ENCODE measurements around the gene TNFAIP8. TPM values are rescaled to one million over a fixed set of nuclear protein-coding genes. Genes with fewer than 3 reads are reported as not detected.

TNFAIP8 gene
- total and polyA plus RNA-seq, 2 donors (not counting 1 experiment from before 2014, with no cell fraction given), result 67.3 to 109 TPM

DNA sequence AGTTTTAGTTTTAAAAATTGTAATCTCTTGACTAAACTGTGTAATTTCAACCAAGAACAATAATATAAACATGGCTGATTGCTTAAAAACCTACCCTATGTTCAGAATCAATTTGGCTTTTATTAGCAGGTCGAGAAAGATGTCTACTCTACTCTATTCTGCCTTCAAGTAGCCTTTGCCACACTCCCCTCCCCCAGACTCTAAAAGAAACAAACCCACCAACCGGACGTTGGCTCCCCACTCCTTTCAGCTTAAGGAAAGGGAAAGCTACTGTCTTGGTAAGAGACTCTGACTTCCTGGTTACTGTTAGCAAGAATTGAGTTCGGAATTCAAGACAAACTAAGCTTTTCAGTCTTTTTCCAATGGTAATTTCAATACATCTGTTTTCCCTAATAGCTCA is 46.7 kb downstream of the TNFAIP8 start:
- H3K27ac ChIP-seq (ENCODE audit: low read length in 2 of 2), result peak overlapping the region in 1 of 2 donors; percentile 59
- H3K4me2 ChIP-seq (replicated peaks; ENCODE audit: low read depth, low read length, poor library complexity, severe bottlenecking), result no peak overlapping the region
- H3K4me1 ChIP-seq (ENCODE audit: control insufficient read depth in 2 of 2, insufficient read depth in 2 of 2, low read length in 2 of 2), result peaks cover 47 to 56% of the 10 kb centered on the region in 2 donors
- ChIA-PET POLR2A (interaction anchor here (0.6 kb wide), 1 partner anchor 38 kb away, joined by 5 read pairs; no protein-coding TSS in a partner anchor), CTCF (interaction anchor here (2.1 to 6.2 kb wide), 2 partner anchors 9 to 87 kb away, joined by 7 to 49 read pairs; no protein-coding TSS in a partner anchor)
- H3K9ac ChIP-seq (ENCODE audit: low read length), result no peak overlapping the region
- DNase-seq (no peak), ATAC-seq (ENCODE audit: low read depth) (no peak)
- H2AFZ ChIP-seq (ENCODE audit: insufficient read depth, low read depth, low read length, poor library complexity, severe bottlenecking), result no peak overlapping the region
- H3K36me3 ChIP-seq (replicated peaks in 1 of 2; ENCODE audit: control extremely low read depth in 1 of 2, control insufficient read depth in 1 of 2, extremely low read depth in 1 of 2, insufficient read depth in 2 of 2, low read length in 1 of 2), result no peaks in the 10 kb centered on the region
- no peak overlapping the region for H3K4me3 Mint-ChIP-seq
- H3K27ac Mint-ChIP-seq, result peak overlapping the region; percentile 81
- no peaks in the 10 kb centered on the region for H4K20me1 ChIP-seq (ENCODE audit: control insufficient read depth, insufficient read depth, low read length, poor library complexity, severe bottlenecking)
- H3K9me3 Mint-ChIP-seq (ENCODE audit: insufficient read depth), result no peaks in the 10 kb centered on the region
- no peaks in the 10 kb centered on the region for H3K9me3 ChIP-seq (ENCODE audit: control extremely low read depth in 1 of 3, control insufficient read depth in 2 of 3, insufficient read depth in 1 of 3, low read length in 2 of 3)
- no peak overlapping the region for H3K4me3 ChIP-seq (ENCODE audit: control extremely low read depth in 1 of 5, extremely low read depth in 1 of 5, insufficient read depth in 1 of 5, low read depth in 2 of 5, low read length in 4 of 5)
- peaks cover 44% of the 10 kb centered on the region for H3K79me2 ChIP-seq (ENCODE audit: control insufficient read depth, insufficient read depth, low read length)
- TF ChIP-seq, protein P1, sequence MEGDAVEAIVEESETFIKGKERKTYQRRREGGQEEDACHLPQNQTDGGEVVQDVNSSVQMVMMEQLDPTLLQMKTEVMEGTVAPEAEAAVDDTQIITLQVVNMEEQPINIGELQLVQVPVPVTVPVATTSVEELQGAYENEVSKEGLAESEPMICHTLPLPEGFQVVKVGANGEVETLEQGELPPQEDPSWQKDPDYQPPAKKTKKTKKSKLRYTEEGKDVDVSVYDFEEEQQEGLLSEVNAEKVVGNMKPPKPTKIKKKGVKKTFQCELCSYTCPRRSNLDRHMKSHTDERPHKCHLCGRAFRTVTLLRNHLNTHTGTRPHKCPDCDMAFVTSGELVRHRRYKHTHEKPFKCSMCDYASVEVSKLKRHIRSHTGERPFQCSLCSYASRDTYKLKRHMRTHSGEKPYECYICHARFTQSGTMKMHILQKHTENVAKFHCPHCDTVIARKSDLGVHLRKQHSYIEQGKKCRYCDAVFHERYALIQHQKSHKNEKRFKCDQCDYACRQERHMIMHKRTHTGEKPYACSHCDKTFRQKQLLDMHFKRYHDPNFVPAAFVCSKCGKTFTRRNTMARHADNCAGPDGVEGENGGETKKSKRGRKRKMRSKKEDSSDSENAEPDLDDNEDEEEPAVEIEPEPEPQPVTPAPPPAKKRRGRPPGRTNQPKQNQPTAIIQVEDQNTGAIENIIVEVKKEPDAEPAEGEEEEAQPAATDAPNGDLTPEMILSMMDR (IDR thresholded peaks at IDR 0.05), result no peak
- TF ChIP-seq EZH2 (IDR thresholded peaks at IDR 0.05; ENCODE audit: borderline replicate concordance, insufficient read depth, low read depth, low read length, poor library complexity, severe bottlenecking), result no peak
- intact Hi-C loops (cut with micrococcal nuclease), result no loop called here
- no peaks in the 10 kb centered on the region for H3K27me3 ChIP-seq (replicated peaks in 1 of 4; ENCODE audit: control extremely low read depth in 1 of 4, control insufficient read depth in 3 of 4, insufficient read depth in 4 of 4, low read length in 3 of 4)
- H3K4me1 Mint-ChIP-seq, result peaks cover 81% of the 10 kb centered on the region
- 100% methylated on average over 1 of the region's 4 CpGs for WGBS (ENCODE audit: insufficient coverage)
- no peaks in the 10 kb centered on the region for H3K27me3 Mint-ChIP-seq

DNA sequence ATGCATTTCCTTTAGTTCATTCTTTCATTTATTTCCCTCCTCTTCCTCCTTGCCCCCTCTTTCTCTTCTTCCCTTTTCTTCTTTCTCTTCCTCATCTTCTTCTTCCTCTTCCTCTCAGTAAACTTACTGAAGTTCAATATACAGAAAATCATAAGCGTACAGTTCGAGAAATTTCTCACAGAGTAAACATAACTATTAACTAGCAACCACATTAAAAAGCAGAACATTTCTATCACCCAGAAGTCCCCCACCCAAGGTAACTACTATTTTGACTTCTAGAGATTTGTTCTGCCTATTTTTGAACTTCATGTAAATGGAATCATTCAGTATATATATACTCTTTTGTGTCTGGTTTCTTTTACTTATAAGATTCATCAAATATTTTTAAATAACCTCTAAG is 48.2 kb downstream of the TNFAIP8 start:
- peak overlapping the region; percentile 38 for H3K4me2 ChIP-seq (replicated peaks; ENCODE audit: low read depth, low read length, poor library complexity, severe bottlenecking)
- H3K9ac ChIP-seq (ENCODE audit: low read length), result no peak overlapping the region
- H3K9me3 Mint-ChIP-seq (ENCODE audit: insufficient read depth), result no peaks in the 10 kb centered on the region
- H3K4me3 ChIP-seq (ENCODE audit: control extremely low read depth in 1 of 5, extremely low read depth in 1 of 5, insufficient read depth in 1 of 5, low read depth in 2 of 5, low read length in 4 of 5), result no peak overlapping the region
- no peaks in the 10 kb centered on the region for H3K9me3 ChIP-seq (ENCODE audit: control extremely low read depth in 1 of 3, control insufficient read depth in 2 of 3, insufficient read depth in 1 of 3, low read length in 2 of 3)
- H4K20me1 ChIP-seq (ENCODE audit: control insufficient read depth, insufficient read depth, low read length, poor library complexity, severe bottlenecking), result no peaks in the 10 kb centered on the region
- peaks cover 74% of the 10 kb centered on the region for H3K4me1 Mint-ChIP-seq
- DNase-seq (no peak), ATAC-seq (ENCODE audit: low read depth) (peak; percentile 36)
- ChIA-PET CTCF (interaction anchor here (11.0 kb wide), 1 partner anchor 90 kb away, joined by 195 read pairs; no protein-coding TSS in a partner anchor), POLR2A (no interaction called here)
- peak overlapping the region; percentile 68 to 73 for H3K27ac ChIP-seq (ENCODE audit: low read length in 2 of 2)
- no peaks in the 10 kb centered on the region for H3K27me3 ChIP-seq (replicated peaks in 1 of 4; ENCODE audit: control extremely low read depth in 1 of 4, control insufficient read depth in 3 of 4, insufficient read depth in 4 of 4, low read length in 3 of 4)
- WGBS (ENCODE audit: insufficient coverage), result 10% methylated on average over 2 of the region's 2 CpGs
- no peaks in the 10 kb centered on the region for H3K36me3 ChIP-seq (replicated peaks in 1 of 2; ENCODE audit: control extremely low read depth in 1 of 2, control insufficient read depth in 1 of 2, extremely low read depth in 1 of 2, insufficient read depth in 2 of 2, low read length in 1 of 2)
- H3K27me3 Mint-ChIP-seq, result no peaks in the 10 kb centered on the region
- no peak for TF ChIP-seq EZH2 (IDR thresholded peaks at IDR 0.05; ENCODE audit: borderline replicate concordance, insufficient read depth, low read depth, low read length, poor library complexity, severe bottlenecking)
- TF ChIP-seq, protein P1 (IDR thresholded peaks at IDR 0.05), result no peak
- H3K79me2 ChIP-seq (ENCODE audit: control insufficient read depth, insufficient read depth, low read length), result peaks cover 47% of the 10 kb centered on the region
- peaks cover 37 to 46% of the 10 kb centered on the region in 2 donors for H3K4me1 ChIP-seq (ENCODE audit: control insufficient read depth in 2 of 2, insufficient read depth in 2 of 2, low read length in 2 of 2)
- H2AFZ ChIP-seq (ENCODE audit: insufficient read depth, low read depth, low read length, poor library complexity, severe bottlenecking), result no peak overlapping the region
- peak overlapping the region; percentile 38 for H3K4me3 Mint-ChIP-seq
- intact Hi-C loops (cut with micrococcal nuclease), result loop anchor here (2.0 kb wide), 2 partner anchors 15 to 47 kb away; partner anchors contain the start of gene TNFAIP8
- H3K27ac Mint-ChIP-seq, result peak overlapping the region; percentile 85
